ENCODE measurements around the gene AASDH.

The AASDH gene

GRCh38 chr4:56360071-56360470 is 27.2 kb downstream of the AASDH start:
- TF ChIP-seq CTCF (IDR thresholded peaks at IDR 0.05): no peak
- TF ChIP-seq ZFX (IDR thresholded peaks at IDR 0.05; ENCODE audit: borderline replicate concordance): no peak
- no peak overlapping the region for H3K27ac ChIP-seq

GRCh38 chr4:56356650-56357049 is 30.6 kb downstream of the AASDH start:
- TF ChIP-seq CTCF (IDR thresholded peaks at IDR 0.05) (no peak), ZFX (IDR thresholded peaks at IDR 0.05; ENCODE audit: borderline replicate concordance) (no peak)
- H3K27ac ChIP-seq: no peak overlapping the region

- no peak overlapping the region for H3K27ac ChIP-seq
- TF ChIP-seq ZFX (IDR thresholded peaks at IDR 0.05; ENCODE audit: borderline replicate concordance) (no peak), CTCF (IDR thresholded peaks at IDR 0.05) (no peak)
Measured at GRCh38 chr4:56348576-56348975, 38.7 kb downstream of the AASDH start.

GRCh38 chr4:56345458-56345857 is 41.8 kb downstream of the AASDH start:
- TF ChIP-seq ZFX (IDR thresholded peaks at IDR 0.05; ENCODE audit: borderline replicate concordance) (no peak), CTCF (IDR thresholded peaks at IDR 0.05) (no peak)
- H3K27ac ChIP-seq: no peak overlapping the region

GRCh38 chr4:56342746-56343145 is 44.5 kb downstream of the AASDH start:
- H3K27ac ChIP-seq: no peak overlapping the region
- no peak for TF ChIP-seq CTCF (IDR thresholded peaks at IDR 0.05)
- TF ChIP-seq ZFX (IDR thresholded peaks at IDR 0.05; ENCODE audit: borderline replicate concordance): no peak

- TF ChIP-seq CTCF (IDR thresholded peaks at IDR 0.05) (no peak), ZFX (IDR thresholded peaks at IDR 0.05; ENCODE audit: borderline replicate concordance) (no peak)
- no peak overlapping the region for H3K27ac ChIP-seq
Measured at GRCh38 chr4:56330691-56331090, 56.6 kb downstream of the AASDH start.

GRCh38 chr4:56326363-56326762 is 60.9 kb downstream of the AASDH start:
- TF ChIP-seq ZFX (IDR thresholded peaks at IDR 0.05; ENCODE audit: borderline replicate concordance): no peak
- no peak for TF ChIP-seq CTCF (IDR thresholded peaks at IDR 0.05)
- H3K27ac ChIP-seq: no peak overlapping the region

Data from 22Rv1 (cell line).